Heart left ventricle (tissue), 16 donors: ENCODE data around the gene CELF4. TPM values are rescaled to one million over a fixed set of nuclear protein-coding genes. Genes with fewer than 3 reads are reported as not detected.

Source experiments
- ATAC-seq, 4 donors: fragments of 200-7000 bp; cut with Tn5 transposase; one replicate each; pipeline ENCODE4 v1.9.1; 2020 to 2022; ENCODE audit warnings: moderate library complexity in 4 of 4, mild to moderate bottlenecking in 3 of 4, moderate number of reproducible peaks in 1 of 4
- DNase-seq, 5 donors: peaks; one replicate each; pipeline ENCODE4 v3.0.0-alpha.2; 2020
- H3K27ac ChIP-seq, 12 donors: fragments of 200-600 bp; sonication (generic) in 4 of 12; one replicate each; pipeline versions ENCODE4 v1.5.0 to v1.8.0; 2016 to 2022; ENCODE audit warnings: mild to moderate bottlenecking in 2 of 12
- H3K27me3 ChIP-seq, 9 donors: fragments of 200-600 bp; sonication (generic) in 2 of 9; one replicate each; pipeline versions ENCODE4 v1.5.1 to v1.8.0; 2016 to 2022; ENCODE audit warnings: mild to moderate bottlenecking in 3 of 9
- H3K36me3 ChIP-seq, 9 donors: fragments of 200-600 bp; sonication (generic) in 2 of 9; one replicate each; pipeline versions ENCODE4 v1.5.0 to v1.8.0; 2018 to 2022; ENCODE audit warnings: mild to moderate bottlenecking in 2 of 9
- H3K4me1 ChIP-seq, 12 donors: fragments of 200-600 bp; sonication (generic) in 4 of 12; one replicate each; pipeline versions ENCODE4 v1.5.0 to v1.8.0; 2016 to 2022; ENCODE audit warnings: mild to moderate bottlenecking in 3 of 12
- H3K4me3 ChIP-seq, 12 donors: fragments of 200-600 bp; sonication (generic) in 4 of 12; one replicate each; pipeline versions ENCODE4 v1.5.0 to v1.8.0; 2017 to 2022; ENCODE audit warnings: mild to moderate bottlenecking in 9 of 12, moderate library complexity in 4 of 12
- H3K9me3 ChIP-seq, 12 donors: fragments of 200-600 bp; sonication (generic) in 4 of 12; one replicate each; pipeline versions ENCODE4 v1.5.0 to v1.8.0; 2016 to 2022; ENCODE audit warnings: mild to moderate bottlenecking in 1 of 12
- POLR2A ChIP-seq, 2 donors: fragments of 450-650 bp; IDR thresholded peaks; one replicate each; pipeline ENCODE4 v1.6.1; 2017; ENCODE audit warnings: antibody characterized with exemption in 2 of 2, mild to moderate bottlenecking in 2 of 2, moderate library complexity in 2 of 2
- WGBS, 4 donors: extraction: QIAGEN DNeasy Blood & Tissue Kit in 2 of 4; methylation state at CpG; one replicate each; pipeline versions ENCODE4 v1.1.5 to v1.1.7; 2013 to 2018; 5-methylcytosine and 5-hydroxymethylcytosine counted together
- intact Hi-C, 10 donors: fragments of 100-400 bp; cut with DNase I; formaldehyde crosslinking; loops; one replicate each; pipeline versions ENCODE4 v1.11.1 to v1.14.2; 2022
- polyA plus RNA-seq, 2 donors: library from polyadenylated mRNA; stranded (reverse); fragments of 200-250 nt; gene quantifications; one replicate each; pipeline ENCODE4 v1.2.3, GENCODE V29; 2013
- total RNA-seq, 9 donors: library from RNA; depleted of rRNA in 2 of 9; stranded (reverse); fragments of >200 nt in 2 of 9; fragmentation: NEBNext Ultra II Directional in 3 of 9; extraction: Animal tissue kit (Norgen Biotek cat#: 25700) in 3 of 9; gene quantifications; one replicate each; pipeline versions ENCODE4 v1.1.0 to v1.2.4, GENCODE V29; 2016 to 2023
- TF ChIP-seq, protein P1 (sequence below), 12 donors: fragments of 200-600 bp; sonication (generic) in 4 of 12; IDR thresholded peaks; one replicate each; pipeline versions ENCODE4 v1.5.0 to v1.8.0; 2018 to 2022; ENCODE audit warnings: antibody characterized with exemption in 12 of 12, mild to moderate bottlenecking in 5 of 12
- donor health status: ischemic (EF 13 %, LVEDD 7.1; RV severe dilation, severe dysfunction).
- donor health status: healthy with polysubstance abuse.
- donor health status: DM: no; HTN: yes; CAD: no.
- donor health status: DM: no; HTN: no; CAD: no.
- donor health status: ischemic (EF 25% LVEDD 6.9; RV normal size, moderate dysfunction).
- donor health status: ischemic (EF 25% LVEDD 5.7; RV mildly dilated, moderate dysfunction).
- donor health status: healthy.
- donor health status: DM: yes; HTN: yes; CAD: no.
- donor health status: ischemic (EF 35%, LVEDD 5.7; RV mildly dilated, moderate dysfunction).
- donor health status: nonischemic (EF 11% LVEDD 7.7; RV severe dilation, severe dysfunction).
- donor health status: DM: yes; HTN: yes; CAD: no.
- donor health status: PGD.
- donor health status: ischemic (EF 29% LVEDD 5.4; RV normal size, mild dysfunction).
- donor health status: nonischemic (EF 23%, LVEDD 6.1; RV moderate dilation, normal function).

Gene CELF4
- total and polyA plus RNA-seq, 11 donors, result 0.11 to 0.67 (median 0.40) TPM; not detected in 3

GRCh38 chr18:37508207-37508606, 57.4 kb downstream of the CELF4 start:
- intact Hi-C loops, result no loop called here
- Histone ChIP-seq H3K4me3 (no peak overlapping the region), H3K4me1 (no peaks in the 10 kb centered on the region), H3K36me3 (no peaks in the 10 kb centered on the region), H3K27me3 (no peaks in the 10 kb centered on the region), H3K9me3 (peaks cover 0 to 12% (median 3%) of the 10 kb centered on the region in 12 donors), H3K27ac (no peak overlapping the region)
- no peak for DNase-seq
- ATAC-seq, result no peak
- WGBS, 4 donors, result 65 to 86% (median 72%) methylated on average over 3 of the region's 3 CpGs
- TF ChIP-seq, protein P1, sequence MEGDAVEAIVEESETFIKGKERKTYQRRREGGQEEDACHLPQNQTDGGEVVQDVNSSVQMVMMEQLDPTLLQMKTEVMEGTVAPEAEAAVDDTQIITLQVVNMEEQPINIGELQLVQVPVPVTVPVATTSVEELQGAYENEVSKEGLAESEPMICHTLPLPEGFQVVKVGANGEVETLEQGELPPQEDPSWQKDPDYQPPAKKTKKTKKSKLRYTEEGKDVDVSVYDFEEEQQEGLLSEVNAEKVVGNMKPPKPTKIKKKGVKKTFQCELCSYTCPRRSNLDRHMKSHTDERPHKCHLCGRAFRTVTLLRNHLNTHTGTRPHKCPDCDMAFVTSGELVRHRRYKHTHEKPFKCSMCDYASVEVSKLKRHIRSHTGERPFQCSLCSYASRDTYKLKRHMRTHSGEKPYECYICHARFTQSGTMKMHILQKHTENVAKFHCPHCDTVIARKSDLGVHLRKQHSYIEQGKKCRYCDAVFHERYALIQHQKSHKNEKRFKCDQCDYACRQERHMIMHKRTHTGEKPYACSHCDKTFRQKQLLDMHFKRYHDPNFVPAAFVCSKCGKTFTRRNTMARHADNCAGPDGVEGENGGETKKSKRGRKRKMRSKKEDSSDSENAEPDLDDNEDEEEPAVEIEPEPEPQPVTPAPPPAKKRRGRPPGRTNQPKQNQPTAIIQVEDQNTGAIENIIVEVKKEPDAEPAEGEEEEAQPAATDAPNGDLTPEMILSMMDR (IDR thresholded peaks at IDR 0.05), result no peak
- no peak for TF ChIP-seq POLR2A (IDR thresholded peaks at IDR 0.05)

DNA sequence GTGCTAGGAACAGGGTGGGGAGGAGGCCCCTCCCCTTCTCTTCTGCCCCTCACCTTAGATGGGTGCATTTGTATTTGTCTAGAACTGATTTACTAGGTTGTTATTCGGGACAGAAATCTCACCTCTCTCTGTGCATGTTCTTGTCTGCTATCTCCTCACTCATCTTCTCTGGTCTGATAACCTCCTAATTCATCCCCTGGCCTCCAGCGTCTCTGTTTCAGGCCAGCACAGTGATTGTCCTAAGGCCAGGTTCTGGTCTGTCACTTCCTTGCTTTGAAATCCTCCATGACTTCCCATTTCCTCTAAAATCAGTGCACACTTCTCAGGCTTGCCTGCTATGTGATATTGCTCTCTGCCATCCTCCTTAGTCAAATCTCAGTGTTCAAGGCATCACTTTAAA, 58.4 kb downstream of the CELF4 start:
- DNase-seq (no peak), ATAC-seq (no peak)
- H3K9me3 ChIP-seq, result peaks cover 0 to 12% (median 3%) of the 10 kb centered on the region in 12 donors
- WGBS, 4 donors, result 43 to 56% (median 51%) methylated on average over 2 of the region's 2 CpGs
- peaks cover 0 to 5% (median 0%) of the 10 kb centered on the region in 9 donors for H3K27me3 ChIP-seq
- no peak for TF ChIP-seq POLR2A (IDR thresholded peaks at IDR 0.05)
- TF ChIP-seq, protein P1 (IDR thresholded peaks at IDR 0.05), result no peak
- intact Hi-C loops, result no loop called here
- no peak overlapping the region for H3K4me3 ChIP-seq
- no peak overlapping the region for H3K27ac ChIP-seq
- H3K4me1 ChIP-seq, result no peaks in the 10 kb centered on the region
- H3K36me3 ChIP-seq, result no peaks in the 10 kb centered on the region

- no peak for ATAC-seq
- H3K4me3 ChIP-seq, result no peak overlapping the region
- H3K9me3 ChIP-seq, result peaks cover 0 to 12% (median 3%) of the 10 kb centered on the region in 12 donors
- TF ChIP-seq POLR2A (IDR thresholded peaks at IDR 0.05), result no peak
- TF ChIP-seq, protein P1 (IDR thresholded peaks at IDR 0.05), result no peak
- no peaks in the 10 kb centered on the region for H3K4me1 ChIP-seq
- DNase-seq, result no peak
- no peak overlapping the region for H3K27ac ChIP-seq
- no peaks in the 10 kb centered on the region for H3K36me3 ChIP-seq
- H3K27me3 ChIP-seq, result peaks cover 0 to 5% (median 0%) of the 10 kb centered on the region in 9 donors
- intact Hi-C loops, result no loop called here
- WGBS, 4 donors, result 79 to 83% (median 81%) methylated on average over 9 of the region's 9 CpGs
Measured at GRCh38 chr18:37506001-37506400, 59.6 kb downstream of the CELF4 start.

GRCh38 chr18:37505321-37505720, 60.3 kb downstream of the CELF4 start:
- Histone ChIP-seq H3K27ac (no peak overlapping the region), H3K4me1 (no peaks in the 10 kb centered on the region), H3K4me3 (no peak overlapping the region), H3K9me3 (peaks cover 0 to 12% (median 3%) of the 10 kb centered on the region in 12 donors), H3K27me3 (peaks cover 0 to 5% (median 0%) of the 10 kb centered on the region in 9 donors), H3K36me3 (no peaks in the 10 kb centered on the region)
- DNase-seq, result no peak
- intact Hi-C loops, result no loop called here
- ATAC-seq, result no peak
- WGBS, 4 donors, result 77 to 88% (median 83%) methylated on average over 3 to 4 of the region's 4 CpGs
- TF ChIP-seq, protein P1 (IDR thresholded peaks at IDR 0.05), result no peak
- no peak for TF ChIP-seq POLR2A (IDR thresholded peaks at IDR 0.05)
